Stomach (tissue), 4 donors: Measurements from ENCODE around the gene LCMT1.

ENCODE experiments used
- CTCF ChIP-seq, 7 experiments: fragments of 450-650 bp in 4 of 7; fragments of 200-600 bp in 3 of 7; sonication (generic) in 3 of 7; IDR thresholded peaks; one replicate each; pipeline ENCODE4 v1.5.1; 2016 to 2019; ENCODE audit warnings: antibody characterized with exemption in 7 of 7, control low read depth in 2 of 7, mild to moderate bottlenecking in 1 of 7
- EP300 ChIP-seq: sonication (generic); formaldehyde crosslinking; IDR thresholded peaks from one replicate; pipeline ENCODE4 v1.6.1; 2017; ENCODE audit warnings: antibody characterized with exemption
- POLR2A ChIP-seq, 4 donors: fragments of 450-650 bp; IDR thresholded peaks; one replicate each; pipeline ENCODE4 v1.6.1; 2016; ENCODE audit warnings: antibody characterized with exemption in 4 of 4, control low read depth in 2 of 4, mild to moderate bottlenecking in 1 of 4, moderate library complexity in 1 of 4
- POLR2AphosphoS5 ChIP-seq, 3 donors: sonication (generic); formaldehyde crosslinking; IDR thresholded peaks; one replicate each; pipeline ENCODE4 v1.6.1; 2016; ENCODE audit warnings: antibody characterized with exemption in 3 of 3

GRCh38 chr16:25134166-25134700 is 22.7 kb downstream of the LCMT1 start:
- TF ChIP-seq CTCF (IDR thresholded peaks at IDR 0.05) (no peak), EP300 (no peak), POLR2A (IDR thresholded peaks at IDR 0.05) (no peak), POLR2AphosphoS5 (IDR thresholded peaks at IDR 0.05) (no peak)
